Measurements from ENCODE around the gene OR51G1. TPM values are rescaled to one million over a fixed set of nuclear protein-coding genes. Genes with fewer than 3 reads are reported as not detected.

OR51G1 gene
- total RNA-seq, 1 experiment from 2014 or later, result not detected

- no peaks in the 10 kb centered on the region for H3K9me2 ChIP-seq (ENCODE audit: insufficient read depth)
- ChIA-PET RAD21 (ENCODE audit: low non-redundant PET in 1 of 2, low total read pairs in 2 of 2, uncharacterized antibody in 2 of 2, unreplicated experiment in 2 of 2) (no interaction called here), POLR2A (no interaction called here), CTCF (no interaction called here)
- no peaks in the 10 kb centered on the region for H3K4me1 ChIP-seq (ENCODE audit: control insufficient read depth in 1 of 2, insufficient read depth in 2 of 2, low read length in 2 of 2)
- no peaks in the 10 kb centered on the region for H3K79me2 ChIP-seq (ENCODE audit: insufficient read depth, low read length)
- DNase-seq (ENCODE audit: low read depth, low spot score) (no peak), ATAC-seq (no peak)
- H3K9me3 ChIP-seq (ENCODE audit: control insufficient read depth in 1 of 2, insufficient read depth in 1 of 2, low read depth in 1 of 2, low read length in 2 of 2), result no peaks in the 10 kb centered on the region
- no peak overlapping the region for H3K4me3 ChIP-seq (replicated peaks in 1 of 2; ENCODE audit: low read depth in 1 of 2, low read length in 2 of 2)
- H3K36me3 ChIP-seq (ENCODE audit: control insufficient read depth in 1 of 2, insufficient read depth in 2 of 2, low read length in 2 of 2), result no peaks in the 10 kb centered on the region
- H3K27me3 ChIP-seq (ENCODE audit: insufficient read depth, low read length), result peaks cover 39% of the 10 kb centered on the region
- H2AFZ ChIP-seq (ENCODE audit: low read depth, low read length, poor library complexity, severe bottlenecking), result no peak overlapping the region
- no TSS peak for BruUV-seq (replicated peaks)
- no peak overlapping the region for H3K9ac ChIP-seq (ENCODE audit: low read length)
- intact Hi-C loops (cut with micrococcal nuclease), result no loop called here
- TF ChIP-seq RAD21 (IDR thresholded peaks at IDR 0.05; ENCODE audit: low read depth) (no peak), REST (IDR thresholded peaks at IDR 0.05; ENCODE audit: low read depth) (no peak), JUND (IDR thresholded peaks at IDR 0.05) (no peak), POLR2AphosphoS5 (IDR thresholded peaks at IDR 0.05; ENCODE audit: low read depth, low read length) (no peak), SP1 (IDR thresholded peaks at IDR 0.05; ENCODE audit: low read depth) (no peak), ATF3 (IDR thresholded peaks at IDR 0.05) (no peak), ELF1 (IDR thresholded peaks at IDR 0.05; ENCODE audit: borderline replicate concordance, low read depth) (no peak), YY1 (IDR thresholded peaks at IDR 0.05; ENCODE audit: extremely low read depth, insufficient replicate concordance, low read depth, low read length) (no peak)
- no peak overlapping the region for H3K4me2 ChIP-seq (ENCODE audit: low read length)
- H4K20me1 ChIP-seq (ENCODE audit: insufficient read depth), result no peaks in the 10 kb centered on the region
- H3K27ac ChIP-seq (ENCODE audit: low read depth, low read length), result no peak overlapping the region
Observed at GRCh38 chr11:4960877-4961276, 36.7 kb upstream of the OR51G1 start.

Data from HCT116 (cell line).